WTC11 (cell line): ENCODE data around the gene SLC44A1.

Experiments
- FOXK1 ChIP-seq: sonication (generic); formaldehyde crosslinking; IDR thresholded peaks from 2 replicates; pipeline ENCODE4 v1.8.0; 2022; ENCODE audit warnings: mild to moderate bottlenecking, moderate library complexity, missing genetic modification reagents
- SP1 ChIP-seq: sonication (generic); formaldehyde crosslinking; conservative IDR thresholded peaks from 2 replicates; pipeline ENCODE4 v1.8.1; 2022; ENCODE audit warnings: missing genetic modification reagents
- TF ChIP-seq, protein P1 (sequence below): fragments of 200-600 bp; IDR thresholded peaks from 2 replicates; pipeline ENCODE4 v1.8.0; 2022; ENCODE audit warnings: antibody characterized with exemption
- TF ChIP-seq, protein P2 (sequence below): sonication (generic); formaldehyde crosslinking; IDR thresholded peaks from 2 replicates; pipeline ENCODE4 v1.8.1; 2022; ENCODE audit warnings: low read depth, missing genetic modification reagents, borderline replicate concordance

DNA sequence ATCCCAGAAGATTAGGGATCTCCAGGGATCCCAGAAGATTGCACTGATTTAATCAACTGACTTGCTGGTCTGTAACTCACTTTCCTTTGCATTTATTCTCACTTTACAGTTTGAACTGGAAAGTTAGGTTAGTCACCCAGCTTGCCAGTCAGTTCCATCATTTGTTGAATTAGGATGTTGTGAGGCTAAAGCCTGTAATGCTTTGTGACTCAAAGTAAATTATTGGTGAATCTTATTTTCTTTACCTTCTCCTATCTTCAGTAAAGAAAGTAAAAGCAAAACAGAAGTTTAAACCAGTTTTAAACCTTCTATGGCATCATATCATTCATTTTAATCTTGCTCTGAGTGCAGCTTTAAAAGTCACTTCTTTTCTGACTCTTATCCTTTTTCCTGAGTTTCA, 85.8 kb downstream of the SLC44A1 start:
- TF ChIP-seq, protein P1, sequence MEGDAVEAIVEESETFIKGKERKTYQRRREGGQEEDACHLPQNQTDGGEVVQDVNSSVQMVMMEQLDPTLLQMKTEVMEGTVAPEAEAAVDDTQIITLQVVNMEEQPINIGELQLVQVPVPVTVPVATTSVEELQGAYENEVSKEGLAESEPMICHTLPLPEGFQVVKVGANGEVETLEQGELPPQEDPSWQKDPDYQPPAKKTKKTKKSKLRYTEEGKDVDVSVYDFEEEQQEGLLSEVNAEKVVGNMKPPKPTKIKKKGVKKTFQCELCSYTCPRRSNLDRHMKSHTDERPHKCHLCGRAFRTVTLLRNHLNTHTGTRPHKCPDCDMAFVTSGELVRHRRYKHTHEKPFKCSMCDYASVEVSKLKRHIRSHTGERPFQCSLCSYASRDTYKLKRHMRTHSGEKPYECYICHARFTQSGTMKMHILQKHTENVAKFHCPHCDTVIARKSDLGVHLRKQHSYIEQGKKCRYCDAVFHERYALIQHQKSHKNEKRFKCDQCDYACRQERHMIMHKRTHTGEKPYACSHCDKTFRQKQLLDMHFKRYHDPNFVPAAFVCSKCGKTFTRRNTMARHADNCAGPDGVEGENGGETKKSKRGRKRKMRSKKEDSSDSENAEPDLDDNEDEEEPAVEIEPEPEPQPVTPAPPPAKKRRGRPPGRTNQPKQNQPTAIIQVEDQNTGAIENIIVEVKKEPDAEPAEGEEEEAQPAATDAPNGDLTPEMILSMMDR = no peak
- TF ChIP-seq FOXK1 (no peak), SP1 (no peak)
- TF ChIP-seq, protein P2, sequence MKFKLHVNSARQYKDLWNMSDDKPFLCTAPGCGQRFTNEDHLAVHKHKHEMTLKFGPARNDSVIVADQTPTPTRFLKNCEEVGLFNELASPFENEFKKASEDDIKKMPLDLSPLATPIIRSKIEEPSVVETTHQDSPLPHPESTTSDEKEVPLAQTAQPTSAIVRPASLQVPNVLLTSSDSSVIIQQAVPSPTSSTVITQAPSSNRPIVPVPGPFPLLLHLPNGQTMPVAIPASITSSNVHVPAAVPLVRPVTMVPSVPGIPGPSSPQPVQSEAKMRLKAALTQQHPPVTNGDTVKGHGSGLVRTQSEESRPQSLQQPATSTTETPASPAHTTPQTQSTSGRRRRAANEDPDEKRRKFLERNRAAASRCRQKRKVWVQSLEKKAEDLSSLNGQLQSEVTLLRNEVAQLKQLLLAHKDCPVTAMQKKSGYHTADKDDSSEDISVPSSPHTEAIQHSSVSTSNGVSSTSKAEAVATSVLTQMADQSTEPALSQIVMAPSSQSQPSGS (CRISPR knock-in tag) = no peak
